Measurements from ENCODE around the gene AOPEP. TPM values are rescaled to one million over a fixed set of nuclear protein-coding genes. Genes with fewer than 3 reads are reported as not detected.

AOPEP gene
- total and polyA plus RNA-seq, 2 of the 13 experiments (the other 11 are each of a cell fraction or from before 2014, with no cell fraction given) = 22.2 to 41.6 TPM

DNA sequence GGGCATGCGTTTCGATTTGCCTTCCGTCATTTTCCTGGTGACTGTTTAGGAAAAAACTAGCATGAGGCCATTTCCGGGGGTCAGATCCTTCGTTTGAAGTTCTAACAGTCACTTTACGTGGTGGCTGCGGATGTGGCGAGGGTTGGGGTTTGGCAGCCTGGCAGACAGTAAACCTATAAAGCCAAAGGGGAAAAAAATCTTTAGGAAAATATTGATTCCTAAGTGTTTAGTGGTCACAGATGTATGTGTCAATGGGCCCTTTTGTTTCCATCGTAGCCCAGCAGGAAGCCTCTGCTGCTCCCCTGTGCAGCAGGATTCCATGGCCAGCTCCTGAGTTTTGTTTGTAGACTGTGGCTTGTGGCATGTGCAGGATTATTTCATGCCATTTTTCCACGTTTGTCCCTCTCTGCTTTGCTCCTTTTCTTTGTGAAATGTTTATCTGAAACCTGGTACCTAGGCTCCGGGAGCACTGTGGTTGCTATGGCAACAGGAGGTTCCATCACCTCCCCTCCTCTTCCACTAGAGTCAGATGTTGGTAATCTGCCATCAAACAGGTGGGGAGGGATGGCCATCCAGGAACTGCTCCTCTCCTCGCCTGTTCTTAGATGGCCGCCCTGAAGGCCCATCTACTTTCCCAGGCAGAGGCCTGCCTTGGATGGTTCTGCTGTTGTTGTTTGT, 202.3 kb downstream of the AOPEP start (continued):
- TF ChIP-seq, protein P1, sequence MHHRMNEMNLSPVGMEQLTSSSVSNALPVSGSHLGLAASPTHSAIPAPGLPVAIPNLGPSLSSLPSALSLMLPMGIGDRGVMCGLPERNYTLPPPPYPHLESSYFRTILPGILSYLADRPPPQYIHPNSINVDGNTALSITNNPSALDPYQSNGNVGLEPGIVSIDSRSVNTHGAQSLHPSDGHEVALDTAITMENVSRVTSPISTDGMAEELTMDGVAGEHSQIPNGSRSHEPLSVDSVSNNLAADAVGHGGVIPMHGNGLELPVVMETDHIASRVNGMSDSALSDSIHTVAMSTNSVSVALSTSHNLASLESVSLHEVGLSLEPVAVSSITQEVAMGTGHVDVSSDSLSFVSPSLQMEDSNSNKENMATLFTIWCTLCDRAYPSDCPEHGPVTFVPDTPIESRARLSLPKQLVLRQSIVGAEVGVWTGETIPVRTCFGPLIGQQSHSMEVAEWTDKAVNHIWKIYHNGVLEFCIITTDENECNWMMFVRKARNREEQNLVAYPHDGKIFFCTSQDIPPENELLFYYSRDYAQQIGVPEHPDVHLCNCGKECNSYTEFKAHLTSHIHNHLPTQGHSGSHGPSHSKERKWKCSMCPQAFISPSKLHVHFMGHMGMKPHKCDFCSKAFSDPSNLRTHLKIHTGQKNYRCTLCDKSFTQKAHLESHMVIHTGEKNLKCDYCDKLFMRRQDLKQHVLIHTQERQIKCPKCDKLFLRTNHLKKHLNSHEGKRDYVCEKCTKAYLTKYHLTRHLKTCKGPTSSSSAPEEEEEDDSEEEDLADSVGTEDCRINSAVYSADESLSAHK (CRISPR knock-in tag; IDR thresholded peaks at IDR 0.05; ENCODE audit: borderline replicate concordance) = no peak
- TF ChIP-seq HOXA3 (CRISPR knock-in tag; IDR thresholded peaks at IDR 0.05) (peak; percentile 38; the same call in 1 of the 2 replicates), CCAR2 (optimal IDR thresholded peaks at IDR 0.05; ENCODE audit: low read depth, low read length) (no peak), ZNF567 (CRISPR knock-in tag; IDR thresholded peaks at IDR 0.05; ENCODE audit: borderline replicate concordance) (no peak), ZNF33A (CRISPR knock-in tag; IDR thresholded peaks at IDR 0.05; ENCODE audit: borderline replicate concordance) (no peak), ZNF83 (CRISPR knock-in tag; IDR thresholded peaks at IDR 0.05; ENCODE audit: borderline replicate concordance) (no peak), ZNF768 (CRISPR knock-in tag; IDR thresholded peaks at IDR 0.05) (no peak), SOX13 (IDR thresholded peaks at IDR 0.05) (no peak), SOX13 (CRISPR knock-in tag; conservative IDR thresholded peaks at IDR 0.05 in 1 of 2, IDR thresholded peaks at IDR 0.05 in 1 of 2) (peak in 1 of 2 experiments; percentile 49; a peak in 1 of 4 replicates), ETV5 (CRISPR knock-in tag; IDR thresholded peaks at IDR 0.05; ENCODE audit: borderline replicate concordance) (peak; percentile 64; the same call in 1 of the 2 replicates), GLI4 (CRISPR knock-in tag; IDR thresholded peaks at IDR 0.05; ENCODE audit: borderline replicate concordance) (no peak), CREB1 (IDR thresholded peaks at IDR 0.05) (no peak), CREB1 (CRISPR knock-in tag; IDR thresholded peaks at IDR 0.05) (peak; percentile 68), NR2F2 (IDR thresholded peaks at IDR 0.05; ENCODE audit: borderline replicate concordance, low read depth) (peak; percentile 76), LCORL (IDR thresholded peaks at IDR 0.05) (no peak), LCORL (CRISPR knock-in tag; IDR thresholded peaks at IDR 0.05) (peak; percentile 35; the same call in 1 of the 2 replicates), SETDB1 (CRISPR knock-in tag; IDR thresholded peaks at IDR 0.05; ENCODE audit: borderline replicate concordance) (no peak), ZNF503 (CRISPR knock-in tag; IDR thresholded peaks at IDR 0.05) (no peak), YEATS4 (CRISPR knock-in tag; IDR thresholded peaks at IDR 0.05; ENCODE audit: borderline replicate concordance) (peak; percentile 41; the same call in 1 of the 2 replicates)
- TF ChIP-seq, protein P2, sequence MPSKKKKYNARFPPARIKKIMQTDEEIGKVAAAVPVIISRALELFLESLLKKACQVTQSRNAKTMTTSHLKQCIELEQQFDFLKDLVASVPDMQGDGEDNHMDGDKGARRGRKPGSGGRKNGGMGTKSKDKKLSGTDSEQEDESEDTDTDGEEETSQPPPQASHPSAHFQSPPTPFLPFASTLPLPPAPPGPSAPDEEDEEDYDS (CRISPR knock-in tag; IDR thresholded peaks at IDR 0.05) = no peak
- TF ChIP-seq, protein P3, sequence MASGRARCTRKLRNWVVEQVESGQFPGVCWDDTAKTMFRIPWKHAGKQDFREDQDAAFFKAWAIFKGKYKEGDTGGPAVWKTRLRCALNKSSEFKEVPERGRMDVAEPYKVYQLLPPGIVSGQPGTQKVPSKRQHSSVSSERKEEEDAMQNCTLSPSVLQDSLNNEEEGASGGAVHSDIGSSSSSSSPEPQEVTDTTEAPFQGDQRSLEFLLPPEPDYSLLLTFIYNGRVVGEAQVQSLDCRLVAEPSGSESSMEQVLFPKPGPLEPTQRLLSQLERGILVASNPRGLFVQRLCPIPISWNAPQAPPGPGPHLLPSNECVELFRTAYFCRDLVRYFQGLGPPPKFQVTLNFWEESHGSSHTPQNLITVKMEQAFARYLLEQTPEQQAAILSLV (CRISPR knock-in tag; IDR thresholded peaks at IDR 0.05; ENCODE audit: borderline replicate concordance) = no peak
- TF ChIP-seq, protein P4, sequence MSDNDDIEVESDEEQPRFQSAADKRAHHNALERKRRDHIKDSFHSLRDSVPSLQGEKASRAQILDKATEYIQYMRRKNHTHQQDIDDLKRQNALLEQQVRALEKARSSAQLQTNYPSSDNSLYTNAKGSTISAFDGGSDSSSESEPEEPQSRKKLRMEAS (IDR thresholded peaks at IDR 0.05) = peak; percentile 54; the same call in 1 of the 2 replicates
- TF ChIP-seq, protein P5, sequence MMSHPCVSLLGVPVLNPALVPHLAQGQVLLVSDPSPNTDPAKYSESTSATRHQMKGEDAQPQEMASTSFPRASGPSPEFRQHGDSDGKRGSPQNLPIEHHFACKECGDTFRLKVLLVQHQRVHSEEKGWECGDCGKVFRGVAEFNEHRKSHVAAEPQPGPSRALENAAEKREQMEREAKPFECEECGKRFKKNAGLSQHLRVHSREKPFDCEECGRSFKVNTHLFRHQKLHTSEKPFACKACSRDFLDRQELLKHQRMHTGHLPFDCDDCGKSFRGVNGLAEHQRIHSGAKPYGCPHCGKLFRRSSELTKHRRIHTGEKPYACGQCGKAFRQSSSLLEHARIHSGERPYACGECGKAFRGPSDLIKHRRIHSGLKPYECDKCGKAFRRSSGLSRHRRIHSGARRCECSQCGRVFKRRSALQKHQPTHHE (CRISPR knock-in tag; IDR thresholded peaks at IDR 0.05; ENCODE audit: borderline replicate concordance) = no peak
